AML-193 (cell line): ENCODE measurements around the gene RPL22L1.
"Not testable (repeated sequence)": the region's sequence is repeated elsewhere in the genome, so short reads cannot be mapped to it uniquely, and the experiment has no call there.

Experiments
- DNase-seq, 2 experiments: peaks; one replicate each; lab custom pipeline; 2025; lab: John Stamatoyannopoulos, UW

RPL22L1 gene

DNA sequence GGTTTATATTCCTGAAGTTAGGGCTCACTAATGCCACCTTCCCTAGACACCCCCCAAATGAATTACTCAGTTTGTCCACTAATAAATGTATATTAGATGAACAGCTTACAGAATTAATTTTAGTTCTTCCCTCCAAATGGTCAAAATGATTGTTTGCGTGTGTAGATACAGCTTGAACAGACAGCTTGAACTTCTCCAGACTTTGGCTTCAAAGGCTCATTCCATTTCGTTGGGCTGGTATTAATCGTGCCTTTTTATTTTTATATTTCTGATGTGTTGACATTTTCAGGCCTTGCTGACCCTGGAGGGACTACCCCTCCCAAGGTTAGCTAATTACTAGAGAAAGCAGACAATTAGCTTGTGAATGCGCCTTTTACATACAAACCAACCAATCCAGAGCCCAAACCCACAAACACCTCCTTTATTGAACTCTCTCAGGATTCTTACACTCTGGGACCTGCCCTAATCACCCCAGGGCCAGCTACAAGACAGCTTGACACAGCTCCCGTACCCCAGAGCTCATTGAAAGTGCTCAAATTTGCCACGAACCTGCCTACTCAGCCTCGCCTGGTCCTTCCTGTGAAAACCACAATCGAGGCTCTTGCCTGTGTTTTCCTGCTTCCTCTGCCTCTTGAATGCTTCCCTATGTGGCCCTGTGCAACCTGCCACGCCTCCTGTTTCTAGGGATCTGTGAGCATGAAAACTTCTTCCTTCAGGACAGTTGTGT is 40.3 kb downstream of the RPL22L1 start:
- no peak for DNase-seq

DNA sequence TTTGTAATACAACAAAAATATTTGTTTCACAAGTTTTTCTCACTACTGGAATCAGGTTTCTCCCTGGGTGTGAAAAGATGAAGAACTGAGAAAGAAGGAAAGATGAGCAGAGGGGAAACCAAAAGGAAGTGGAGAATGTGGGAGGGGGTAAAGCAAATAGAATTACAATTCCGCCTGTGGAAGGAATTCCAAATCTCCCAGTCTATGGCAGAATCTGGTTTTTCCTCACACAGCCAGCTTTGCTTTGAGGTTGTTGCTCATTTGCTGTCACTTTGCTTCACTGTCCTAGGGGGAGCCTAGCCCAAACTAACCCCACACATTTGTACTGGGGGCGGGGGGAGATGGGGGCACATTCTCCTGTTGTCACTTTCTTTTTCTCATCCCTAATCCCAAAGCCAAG is 43.9 kb downstream of the RPL22L1 start:
- DNase-seq, result no peak

DNA sequence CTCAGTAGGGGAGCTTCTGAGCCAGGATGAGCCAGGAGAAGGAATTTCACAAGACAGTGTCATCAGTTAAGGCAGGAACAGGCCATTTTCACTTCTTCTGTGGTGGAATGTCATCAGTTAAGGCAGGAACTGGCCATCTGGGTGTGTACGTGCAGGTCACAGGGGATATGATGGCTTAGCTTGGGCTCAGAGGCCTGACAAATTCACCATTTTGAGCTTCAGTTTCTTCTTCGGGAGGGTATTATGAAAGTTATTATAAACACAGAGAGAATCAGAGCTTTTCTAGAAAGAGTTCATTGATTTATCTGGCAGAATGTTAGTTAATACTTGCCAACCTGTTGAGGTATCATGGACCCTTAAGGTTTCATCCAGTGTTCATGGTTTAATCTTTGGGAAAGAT is 46.4 kb downstream of the RPL22L1 start:
- DNase-seq, result not testable (repeated sequence)

- not testable (repeated sequence) for DNase-seq
Observed at GRCh38 chr3:170818325-170818724, 51.7 kb downstream of the RPL22L1 start.

DNA sequence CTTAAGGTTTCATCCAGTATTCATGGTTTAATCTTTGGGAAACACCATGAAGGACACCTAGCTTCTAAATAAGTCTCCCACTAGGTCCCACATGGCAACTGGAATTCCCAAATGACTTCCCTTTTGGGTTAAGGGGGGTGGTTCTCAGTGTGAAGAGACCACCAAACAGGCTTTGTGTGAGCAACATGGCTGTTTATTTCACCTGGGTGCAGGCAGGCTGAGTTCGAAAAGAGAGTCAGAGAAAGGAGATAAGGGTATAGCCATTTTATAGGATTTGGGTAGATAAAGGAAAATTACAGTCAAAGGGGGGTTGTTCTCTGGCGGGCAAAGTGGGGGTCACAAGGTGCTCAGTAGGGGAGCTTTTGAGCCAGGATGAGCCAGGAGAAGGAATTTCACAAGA is 52.5 kb downstream of the RPL22L1 start:
- DNase-seq, result not testable (repeated sequence)

- no peak for DNase-seq
Observed at GRCh38 chr3:170816841-170817240, 53.2 kb downstream of the RPL22L1 start.

DNA sequence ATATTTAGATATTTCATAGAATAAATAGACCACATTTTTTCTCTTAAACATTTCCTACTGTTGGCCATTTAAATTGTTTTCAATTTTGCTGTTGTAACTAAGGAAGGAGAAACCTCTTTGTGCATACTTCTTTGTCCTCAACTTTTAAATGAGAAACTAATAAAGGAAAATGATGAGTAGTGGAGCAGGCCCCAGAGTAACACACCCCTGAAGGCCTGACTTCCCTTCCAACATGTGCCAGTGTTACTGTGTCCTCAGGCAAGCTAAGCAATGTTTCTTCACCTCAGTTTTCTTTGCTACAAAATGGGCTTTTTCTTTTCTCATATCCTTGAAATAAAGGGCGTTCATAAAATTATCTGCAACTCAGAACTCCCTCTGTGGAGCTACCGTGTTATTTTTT is 53.7 kb downstream of the RPL22L1 start:
- DNase-seq, result no peak

- DNase-seq, result no peak
Observed at GRCh38 chr3:170815936-170816335, 54.1 kb downstream of the RPL22L1 start.

DNA sequence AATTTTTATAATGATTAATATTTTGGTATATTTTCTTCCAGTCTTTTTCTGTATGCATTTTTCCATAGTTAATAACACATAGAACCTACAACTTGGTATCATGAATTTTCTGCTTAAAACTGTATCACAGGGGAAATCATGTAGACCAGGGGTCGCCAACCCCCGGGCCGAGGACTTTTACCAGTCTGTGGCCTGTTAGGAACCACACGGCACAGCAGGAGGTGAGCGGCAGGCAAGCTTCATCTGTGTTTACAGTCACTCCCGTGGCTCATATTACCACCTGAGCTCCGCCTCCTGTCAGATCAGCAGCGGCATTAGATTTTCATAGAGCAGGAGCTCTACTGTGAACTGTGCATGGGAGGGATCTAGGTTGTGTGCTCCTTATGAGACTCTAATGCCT is 54.7 kb downstream of the RPL22L1 start:
- no peak for DNase-seq
